Neuronal stem cell (in vitro differentiated cells): ENCODE results near the gene CAP1.

Experiments used
- DNase-seq: peaks from one replicate; pipeline ENCODE4 v3.0.0-alpha.2; 2013; ENCODE audit warnings: low spot score
- H2AFZ ChIP-seq: one replicate; pipeline ENCODE4 v1.6.1; 2013; ENCODE audit warnings: mild to moderate bottlenecking, low read length, inconsistent platforms
- H2AK5ac ChIP-seq: 2 replicates; pipeline ENCODE4 v1.6.1; 2013; ENCODE audit warnings: low read depth, mild to moderate bottlenecking, inconsistent platforms, low read length, moderate library complexity, mixed read lengths
- H2BK120ac ChIP-seq: 2 replicates; pipeline ENCODE4 v1.6.1; 2013; ENCODE audit warnings: low read depth, mild to moderate bottlenecking, inconsistent platforms, low read length, moderate library complexity, mixed read lengths
- H2BK12ac ChIP-seq: one replicate; pipeline ENCODE4 v1.6.1; 2013; ENCODE audit warnings: low read length, inconsistent platforms
- H2BK15ac ChIP-seq: 2 replicates; pipeline ENCODE4 v1.6.1; 2013; ENCODE audit warnings: mild to moderate bottlenecking, low read length, inconsistent platforms, mixed read lengths
- H2BK5ac ChIP-seq: one replicate; pipeline ENCODE4 v1.6.1; 2013; ENCODE audit warnings: inconsistent platforms, mild to moderate bottlenecking, low read length, moderate library complexity
- H3K14ac ChIP-seq: one replicate; pipeline ENCODE4 v1.6.1; 2013; ENCODE audit warnings: low read length, inconsistent platforms
- H3K18ac ChIP-seq: 2 replicates; pipeline ENCODE4 v1.6.1; 2013; ENCODE audit warnings: low read length, inconsistent platforms
- H3K23ac ChIP-seq: 2 replicates; pipeline ENCODE4 v1.6.1; 2013; ENCODE audit warnings: low read depth, mild to moderate bottlenecking, mixed read lengths, low read length, inconsistent platforms; ENCODE audit not compliant: poor library complexity
- H3K27ac ChIP-seq: replicated peaks from 3 replicates; pipeline ENCODE4 v1.5.1; 2013; ENCODE audit warnings: low read length, inconsistent platforms
- H3K27me3 ChIP-seq, 3 experiments: 2 replicates each; pipeline ENCODE4 v1.6.1; 2013; ENCODE audit warnings: low read length in 3 of 3, mild to moderate bottlenecking in 2 of 3, inconsistent platforms in 1 of 3, low read depth in 1 of 3, mixed read lengths in 1 of 3, moderate library complexity in 1 of 3; ENCODE audit not compliant: control insufficient read depth in 3 of 3, insufficient read depth in 3 of 3
- H3K36me3 ChIP-seq, 2 donors: replicated peaks in 1 of 2; 2 replicates each; pipeline ENCODE4 v1.6.1; 2013; ENCODE audit warnings: low read length in 2 of 2; ENCODE audit not compliant: control insufficient read depth in 2 of 2, insufficient read depth in 2 of 2
- H3K4ac ChIP-seq: 2 replicates; pipeline ENCODE4 v1.6.1; 2013; ENCODE audit warnings: inconsistent platforms, mild to moderate bottlenecking, low read length, moderate library complexity
- H3K4me1 ChIP-seq, 2 donors: 1 replicate in 1 of 2; 2 replicates in 1 of 2; pipeline ENCODE4 v1.6.1; 2013; ENCODE audit warnings: low read length in 2 of 2, low read depth in 1 of 2; ENCODE audit not compliant: control insufficient read depth in 2 of 2, insufficient read depth in 1 of 2
- H3K4me2 ChIP-seq: one replicate; pipeline ENCODE4 v1.6.1; 2013; ENCODE audit warnings: mild to moderate bottlenecking, low read length, inconsistent platforms; ENCODE audit not compliant: insufficient read depth, poor library complexity, severe bottlenecking
- H3K4me3 ChIP-seq, 2 donors: 2 replicates each; pipeline ENCODE4 v1.5.1; 2013; ENCODE audit warnings: low read length in 2 of 2, mild to moderate bottlenecking in 2 of 2, inconsistent platforms in 1 of 2, moderate library complexity in 1 of 2
- H3K79me1 ChIP-seq: one replicate; pipeline ENCODE4 v1.6.1; 2013; ENCODE audit warnings: low read depth, mild to moderate bottlenecking, inconsistent platforms, low read length, moderate library complexity
- H3K9ac ChIP-seq: one replicate; pipeline ENCODE4 v1.6.1; 2013; ENCODE audit warnings: mild to moderate bottlenecking, low read depth, low read length, inconsistent platforms; ENCODE audit not compliant: poor library complexity
- H3K9me3 ChIP-seq, 2 donors: replicated peaks in 1 of 2; 2 replicates each; pipeline versions ENCODE3 to v1.6.1; 2013; ENCODE audit warnings: low read length in 2 of 2, mild to moderate bottlenecking in 2 of 2, inconsistent platforms in 1 of 2, low read depth in 1 of 2, mixed read lengths in 1 of 2, moderate library complexity in 1 of 2; ENCODE audit not compliant: control insufficient read depth in 2 of 2, insufficient read depth in 1 of 2
- H4K8ac ChIP-seq: one replicate; pipeline ENCODE4 v1.6.1; 2013; ENCODE audit warnings: low read depth, mild to moderate bottlenecking, inconsistent platforms, low read length, moderate library complexity
- H4K91ac ChIP-seq: one replicate; pipeline ENCODE4 v1.6.1; 2013; ENCODE audit warnings: low read length, low read depth, mild to moderate bottlenecking, inconsistent platforms; ENCODE audit not compliant: poor library complexity
- WGBS, 2 donors: extraction: QIAGEN DNeasy Blood & Tissue Kit; methylation state at CpG; one replicate each; pipeline ENCODE4 v1.1.7; 2013; ENCODE audit warnings: missing lambda C conversion rate in 2 of 2, mixed read lengths in 1 of 2; ENCODE audit not compliant: insufficient read length in 2 of 2, insufficient replicate concordance in 1 of 2; ENCODE audit errors: extremely low coverage in 2 of 2; 5-methylcytosine and 5-hydroxymethylcytosine counted together

CAP1 gene

DNA sequence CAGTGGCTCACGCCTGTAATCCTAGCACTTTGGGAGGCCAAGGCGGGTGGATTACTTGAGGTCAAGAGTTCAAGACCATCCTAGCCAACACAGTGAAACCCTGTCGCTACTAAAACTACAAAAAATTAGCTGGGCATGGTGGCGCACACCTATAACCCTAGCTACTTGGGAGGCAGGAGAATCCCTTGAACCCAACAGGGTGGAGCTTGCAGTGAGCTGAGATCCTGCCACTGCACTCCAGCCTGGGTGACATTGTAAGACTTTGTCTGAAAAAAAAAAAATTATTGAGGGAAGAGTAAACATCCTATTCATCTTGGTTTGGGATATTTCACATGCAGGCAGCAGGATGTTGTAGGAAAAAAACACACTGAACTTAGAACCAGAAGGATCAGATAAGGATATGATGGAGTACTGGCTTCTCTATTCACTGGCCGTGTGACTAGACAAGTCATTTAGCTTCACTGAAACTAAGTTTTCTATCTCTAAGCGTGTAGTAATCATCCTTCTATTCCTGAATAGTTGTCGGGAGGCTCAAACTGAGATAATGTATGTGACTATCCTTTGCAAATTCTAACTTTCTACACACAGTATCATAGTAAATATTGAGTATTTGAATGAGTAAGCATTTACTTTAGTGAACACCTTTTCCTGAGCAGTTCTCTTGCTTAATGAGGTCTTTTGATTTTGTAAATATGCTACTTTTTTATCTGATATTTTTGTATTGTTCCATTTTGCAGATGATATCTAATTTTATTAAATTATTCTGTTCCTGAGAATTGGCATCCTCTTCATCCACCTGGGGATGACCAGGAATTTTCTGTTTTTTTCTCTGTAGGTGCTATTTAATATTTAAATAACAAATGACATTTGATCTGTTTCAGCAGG lies 18.2 kb downstream of the CAP1 start:
- Histone ChIP-seq H3K14ac (no peak overlapping the region), H3K79me1 (no peaks in the 10 kb centered on the region), H3K18ac (no peak overlapping the region), H3K27ac (no peak overlapping the region), H2BK15ac (no peak overlapping the region), H2AFZ (no peak overlapping the region), H3K4me2 (no peak overlapping the region), H3K4ac (no peak overlapping the region), H2BK120ac (no peak overlapping the region), H3K27me3 (no peaks in the 10 kb centered on the region), H2BK12ac (no peak overlapping the region), H4K8ac (no peak overlapping the region), H3K4me1 (no peaks in the 10 kb centered on the region), H3K36me3 (peaks cover 10 to 91% of the 10 kb centered on the region in 2 donors), H4K91ac (no peak overlapping the region), H3K4me3 (no peak overlapping the region), H3K9me3 (no peaks in the 10 kb centered on the region), H2AK5ac (no peak overlapping the region), H3K9ac (no peak overlapping the region), H2BK5ac (no peak overlapping the region), H3K23ac (no peak overlapping the region)
- DNase-seq: no peak
- WGBS, 2 donors: no CpG with 5 or more reads among the region's 7 CpGs

DNA sequence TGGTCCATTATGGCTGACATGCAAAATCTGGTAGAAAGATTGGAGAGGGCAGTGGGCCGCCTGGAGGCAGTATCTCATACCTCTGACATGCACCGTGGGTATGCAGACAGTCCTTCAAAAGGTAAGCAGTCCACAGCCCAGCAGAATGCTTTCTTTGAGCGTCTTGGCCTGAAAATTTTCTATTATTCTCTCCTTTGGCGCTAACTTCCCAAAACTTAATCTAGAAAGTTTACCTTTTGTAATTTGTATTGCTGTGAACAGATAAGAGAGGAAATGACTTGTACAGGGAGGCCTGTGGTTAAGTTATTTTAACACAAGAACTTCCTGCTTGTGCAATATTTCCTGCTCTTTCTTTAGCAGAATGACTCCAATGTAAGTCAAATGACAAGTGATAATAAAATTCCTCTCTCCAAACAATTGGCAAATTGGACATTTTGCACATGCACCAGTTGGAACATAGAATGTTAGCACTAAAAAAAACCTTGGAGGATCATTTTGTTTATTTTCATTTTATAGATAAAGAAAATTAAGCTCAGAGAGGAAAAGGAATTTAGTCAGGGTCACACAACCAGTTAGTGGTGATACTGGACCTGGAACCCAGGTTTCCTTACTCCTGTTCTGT lies 18.9 kb downstream of the CAP1 start:
- Histone ChIP-seq H2BK5ac (no peak overlapping the region), H3K27ac (no peak overlapping the region), H4K91ac (no peak overlapping the region), H3K79me1 (no peaks in the 10 kb centered on the region), H3K9ac (no peak overlapping the region), H3K18ac (no peak overlapping the region), H3K4me3 (no peak overlapping the region), H2BK15ac (no peak overlapping the region), H3K36me3 (peaks cover 17 to 91% of the 10 kb centered on the region in 2 donors), H2AK5ac (no peak overlapping the region), H2BK120ac (no peak overlapping the region), H2BK12ac (no peak overlapping the region), H2AFZ (no peak overlapping the region), H3K9me3 (no peaks in the 10 kb centered on the region), H3K4me1 (no peaks in the 10 kb centered on the region), H3K23ac (no peak overlapping the region), H3K14ac (no peak overlapping the region), H3K4ac (no peak overlapping the region), H3K4me2 (no peak overlapping the region), H3K27me3 (no peaks in the 10 kb centered on the region), H4K8ac (no peak overlapping the region)
- WGBS, 2 donors: no CpG with 5 or more reads among the region's 4 CpGs
- no peak for DNase-seq

DNA sequence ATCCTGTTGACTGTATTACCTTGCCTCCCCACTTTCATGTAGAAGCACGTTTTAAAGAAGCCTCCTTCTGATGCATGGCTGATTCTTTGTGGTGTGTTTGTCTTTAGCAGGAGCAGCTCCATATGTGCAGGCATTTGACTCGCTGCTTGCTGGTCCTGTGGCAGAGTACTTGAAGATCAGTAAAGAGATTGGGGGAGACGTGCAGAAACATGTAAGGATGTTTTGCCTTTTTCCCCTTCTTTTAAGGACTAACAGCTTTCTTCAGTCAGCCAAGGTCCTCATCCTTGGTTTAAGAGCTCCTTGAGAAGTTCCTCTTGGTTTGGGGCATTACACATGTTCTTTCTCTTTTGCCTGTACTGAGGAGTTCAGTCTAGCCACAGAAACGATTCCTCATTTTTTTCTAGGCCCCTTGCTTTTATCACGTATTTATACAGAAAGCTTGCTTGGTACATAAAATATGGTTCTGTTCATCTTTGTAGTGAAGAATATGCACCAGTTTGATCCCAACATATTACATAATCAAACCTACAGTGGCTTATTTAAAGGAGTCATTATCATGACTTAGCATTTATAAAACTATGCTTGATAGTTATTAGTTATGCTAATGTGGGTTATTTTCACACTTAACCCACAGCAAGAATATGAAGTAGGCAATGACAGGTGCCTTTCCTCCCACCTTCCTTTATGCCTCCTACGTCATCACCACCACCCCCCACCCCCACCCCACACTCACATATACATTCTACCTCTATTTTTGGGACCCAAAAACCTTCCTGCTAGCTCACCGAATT lies 19.6 kb downstream of the CAP1 start:
- Histone ChIP-seq H3K27ac (no peak overlapping the region), H2BK15ac (no peak overlapping the region), H2BK120ac (no peak overlapping the region), H4K91ac (no peak overlapping the region), H2AK5ac (no peak overlapping the region), H3K4me2 (no peak overlapping the region), H3K4me3 (no peak overlapping the region), H3K79me1 (no peaks in the 10 kb centered on the region), H3K4ac (no peak overlapping the region), H3K27me3 (no peaks in the 10 kb centered on the region), H2BK12ac (no peak overlapping the region), H3K4me1 (no peaks in the 10 kb centered on the region), H3K9ac (no peak overlapping the region), H2AFZ (no peak overlapping the region), H2BK5ac (no peak overlapping the region), H3K23ac (no peak overlapping the region), H3K18ac (no peak overlapping the region), H3K9me3 (no peaks in the 10 kb centered on the region), H3K14ac (no peak overlapping the region), H3K36me3 (peaks cover 24 to 91% of the 10 kb centered on the region in 2 donors), H4K8ac (no peak overlapping the region)
- DNase-seq: no peak
- whole genome bisulfite sequencing, 2 donors: no CpG with 5 or more reads among the region's 7 CpGs
